ELR (cell line): Measurements from ENCODE around the gene SLC38A7.
A peak's percentile ranks its signal among the peaks of the same experiment; 100 is the strongest.
"Not testable (repeated sequence)": the region's sequence is repeated elsewhere in the genome, so short reads cannot be mapped to it uniquely, and the experiment has no call there.

ENCODE experiments used
- DNase-seq: peaks from one replicate; pipeline ENCODE4 v3.0.0-alpha.2; 2015; ENCODE audit warnings: low read depth

The SLC38A7 gene

GRCh38 chr16:58678269-58678668 is 6.3 kb downstream of the SLC38A7 start:
- DNase-seq = no peak

- no peak for DNase-seq
Measured at GRCh38 chr16:58670946-58671583, 13.5 kb downstream of the SLC38A7 start.

- DNase-seq = no peak
Measured at GRCh38 chr16:58670177-58670576, 14.4 kb downstream of the SLC38A7 start.

- no peak for DNase-seq
Measured at GRCh38 chr16:58665200-58665599, 19.4 kb downstream of the SLC38A7 start.

GRCh38 chr16:58661199-58661830 is 23.3 kb downstream of the SLC38A7 start:
- DNase-seq = peak; percentile 95

GRCh38 chr16:58659911-58660310 is 24.7 kb downstream of the SLC38A7 start:
- not testable (repeated sequence) for DNase-seq

GRCh38 chr16:58658796-58659211 is 25.8 kb downstream of the SLC38A7 start:
- no peak for DNase-seq

- no peak for DNase-seq
Measured at GRCh38 chr16:58656899-58657298, 27.7 kb downstream of the SLC38A7 start.

GRCh38 chr16:58655215-58655596 is 29.4 kb downstream of the SLC38A7 start:
- DNase-seq = no peak

- DNase-seq = no peak
Measured at GRCh38 chr16:58654560-58655214, 29.9 kb downstream of the SLC38A7 start.

GRCh38 chr16:58652741-58653140 is 31.8 kb downstream of the SLC38A7 start:
- peak; percentile 64 for DNase-seq

- DNase-seq = peak; percentile 65
Measured at GRCh38 chr16:58651965-58652348, 32.6 kb downstream of the SLC38A7 start.

GRCh38 chr16:58649707-58650106 is 34.9 kb downstream of the SLC38A7 start:
- no peak for DNase-seq

- no peak for DNase-seq
Measured at GRCh38 chr16:58647107-58647506, 37.5 kb downstream of the SLC38A7 start.

- no peak for DNase-seq
Measured at GRCh38 chr16:58644765-58645487, 39.6 kb downstream of the SLC38A7 start.

GRCh38 chr16:58644108-58644507 is 40.5 kb downstream of the SLC38A7 start:
- no peak for DNase-seq

GRCh38 chr16:58640949-58641348 is 43.6 kb downstream of the SLC38A7 start:
- no peak for DNase-seq

- no peak for DNase-seq
Measured at GRCh38 chr16:58639836-58640235, 44.7 kb downstream of the SLC38A7 start.

GRCh38 chr16:58639230-58639629 is 45.3 kb downstream of the SLC38A7 start:
- DNase-seq = no peak

GRCh38 chr16:58638148-58639036 is 46.2 kb downstream of the SLC38A7 start:
- DNase-seq = peak; percentile 92

- not testable (repeated sequence) for DNase-seq
Measured at GRCh38 chr16:58637021-58637420, 47.5 kb downstream of the SLC38A7 start.

- DNase-seq = no peak
Measured at GRCh38 chr16:58636466-58636865, 48.1 kb downstream of the SLC38A7 start.
